Heart left ventricle (tissue), 16 donors: ENCODE data around the gene CSRP3. TPM values are rescaled to one million over a fixed set of nuclear protein-coding genes. Genes with fewer than 3 reads are reported as not detected.

Experiments used
- ATAC-seq, 4 donors: fragments of 200-7000 bp; cut with Tn5 transposase; one replicate each; pipeline ENCODE4 v1.9.1; 2020 to 2022; ENCODE audit warnings: moderate library complexity in 4 of 4, mild to moderate bottlenecking in 3 of 4, moderate number of reproducible peaks in 1 of 4
- DNase-seq, 5 donors: peaks; one replicate each; pipeline ENCODE4 v3.0.0-alpha.2; 2020
- H3K27ac ChIP-seq, 12 donors: fragments of 200-600 bp; sonication (generic) in 4 of 12; one replicate each; pipeline versions ENCODE4 v1.5.0 to v1.8.0; 2016 to 2022; ENCODE audit warnings: mild to moderate bottlenecking in 2 of 12
- H3K27me3 ChIP-seq, 9 donors: fragments of 200-600 bp; sonication (generic) in 2 of 9; one replicate each; pipeline versions ENCODE4 v1.5.1 to v1.8.0; 2016 to 2022; ENCODE audit warnings: mild to moderate bottlenecking in 3 of 9
- H3K36me3 ChIP-seq, 9 donors: fragments of 200-600 bp; sonication (generic) in 2 of 9; one replicate each; pipeline versions ENCODE4 v1.5.0 to v1.8.0; 2018 to 2022; ENCODE audit warnings: mild to moderate bottlenecking in 2 of 9
- H3K4me1 ChIP-seq, 12 donors: fragments of 200-600 bp; sonication (generic) in 4 of 12; one replicate each; pipeline versions ENCODE4 v1.5.0 to v1.8.0; 2016 to 2022; ENCODE audit warnings: mild to moderate bottlenecking in 3 of 12
- H3K4me3 ChIP-seq, 12 donors: fragments of 200-600 bp; sonication (generic) in 4 of 12; one replicate each; pipeline versions ENCODE4 v1.5.0 to v1.8.0; 2017 to 2022; ENCODE audit warnings: mild to moderate bottlenecking in 9 of 12, moderate library complexity in 4 of 12
- H3K9me3 ChIP-seq, 12 donors: fragments of 200-600 bp; sonication (generic) in 4 of 12; one replicate each; pipeline versions ENCODE4 v1.5.0 to v1.8.0; 2016 to 2022; ENCODE audit warnings: mild to moderate bottlenecking in 1 of 12
- POLR2A ChIP-seq, 2 donors: fragments of 450-650 bp; IDR thresholded peaks; one replicate each; pipeline ENCODE4 v1.6.1; 2017; ENCODE audit warnings: antibody characterized with exemption in 2 of 2, mild to moderate bottlenecking in 2 of 2, moderate library complexity in 2 of 2
- WGBS, 4 donors: extraction: QIAGEN DNeasy Blood & Tissue Kit in 2 of 4; methylation state at CpG; one replicate each; pipeline versions ENCODE4 v1.1.5 to v1.1.7; 2013 to 2018; 5-methylcytosine and 5-hydroxymethylcytosine counted together
- intact Hi-C, 10 donors: fragments of 100-400 bp; cut with DNase I; formaldehyde crosslinking; loops; one replicate each; pipeline versions ENCODE4 v1.11.1 to v1.14.2; 2022
- polyA plus RNA-seq, 2 donors: library from polyadenylated mRNA; stranded (reverse); fragments of 200-250 nt; gene quantifications; one replicate each; pipeline ENCODE4 v1.2.3, GENCODE V29; 2013
- total RNA-seq, 9 donors: library from RNA; depleted of rRNA in 2 of 9; stranded (reverse); fragments of >200 nt in 2 of 9; fragmentation: NEBNext Ultra II Directional in 3 of 9; extraction: Animal tissue kit (Norgen Biotek cat#: 25700) in 3 of 9; gene quantifications; one replicate each; pipeline versions ENCODE4 v1.1.0 to v1.2.4, GENCODE V29; 2016 to 2023
- TF ChIP-seq, protein P1 (sequence below), 12 donors: fragments of 200-600 bp; sonication (generic) in 4 of 12; IDR thresholded peaks; one replicate each; pipeline versions ENCODE4 v1.5.0 to v1.8.0; 2018 to 2022; ENCODE audit warnings: antibody characterized with exemption in 12 of 12, mild to moderate bottlenecking in 5 of 12
- donor health status: ischemic (EF 13 %, LVEDD 7.1; RV severe dilation, severe dysfunction).
- donor health status: healthy with polysubstance abuse.
- donor health status: DM: no; HTN: yes; CAD: no.
- donor health status: DM: no; HTN: no; CAD: no.
- donor health status: ischemic (EF 25% LVEDD 6.9; RV normal size, moderate dysfunction).
- donor health status: ischemic (EF 25% LVEDD 5.7; RV mildly dilated, moderate dysfunction).
- donor health status: healthy.
- donor health status: DM: yes; HTN: yes; CAD: no.
- donor health status: ischemic (EF 35%, LVEDD 5.7; RV mildly dilated, moderate dysfunction).
- donor health status: nonischemic (EF 11% LVEDD 7.7; RV severe dilation, severe dysfunction).
- donor health status: DM: yes; HTN: yes; CAD: no.
- donor health status: PGD.
- donor health status: ischemic (EF 29% LVEDD 5.4; RV normal size, mild dysfunction).
- donor health status: nonischemic (EF 23%, LVEDD 6.1; RV moderate dilation, normal function).

Gene CSRP3
- total and polyA plus RNA-seq, 11 donors: 988 to 3,521 (median 2,178) TPM

DNA sequence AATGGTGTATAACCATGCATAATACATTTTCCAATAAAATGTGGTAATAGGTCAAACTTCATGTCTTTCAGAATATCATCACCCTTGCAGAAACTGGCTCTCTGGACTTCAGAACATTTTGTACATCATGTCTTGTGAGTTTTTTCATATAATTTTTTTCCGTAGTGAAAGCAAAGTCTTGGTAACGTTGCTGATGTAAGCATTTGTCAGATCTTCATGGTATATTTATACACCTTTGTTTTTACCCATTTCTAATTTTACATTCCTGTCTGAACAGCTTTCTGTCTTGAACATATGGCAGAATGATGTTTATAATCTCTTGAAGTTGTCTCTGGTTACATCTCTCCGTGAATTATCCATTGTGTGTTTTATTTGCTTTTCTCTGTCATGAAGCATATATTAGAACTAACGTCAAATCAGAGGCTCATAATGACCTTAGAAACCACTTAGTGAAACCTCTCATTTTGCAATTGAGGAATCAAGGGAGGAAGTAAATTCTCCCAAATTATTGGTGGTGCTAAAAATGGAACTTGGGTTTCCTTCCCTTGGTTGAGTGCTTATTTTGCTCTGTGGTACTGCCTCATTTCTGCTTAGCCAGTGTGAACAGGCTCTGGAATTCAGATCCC is 37.4 kb downstream of the CSRP3 start:
- peaks cover 0 to 82% (median 37%) of the 10 kb centered on the region in 9 donors for H3K36me3 ChIP-seq
- ATAC-seq (no peak), DNase-seq (no peak)
- H3K4me3 ChIP-seq: no peak overlapping the region
- no peaks in the 10 kb centered on the region for H3K9me3 ChIP-seq
- TF ChIP-seq POLR2A (IDR thresholded peaks at IDR 0.05): no peak
- TF ChIP-seq, protein P1, sequence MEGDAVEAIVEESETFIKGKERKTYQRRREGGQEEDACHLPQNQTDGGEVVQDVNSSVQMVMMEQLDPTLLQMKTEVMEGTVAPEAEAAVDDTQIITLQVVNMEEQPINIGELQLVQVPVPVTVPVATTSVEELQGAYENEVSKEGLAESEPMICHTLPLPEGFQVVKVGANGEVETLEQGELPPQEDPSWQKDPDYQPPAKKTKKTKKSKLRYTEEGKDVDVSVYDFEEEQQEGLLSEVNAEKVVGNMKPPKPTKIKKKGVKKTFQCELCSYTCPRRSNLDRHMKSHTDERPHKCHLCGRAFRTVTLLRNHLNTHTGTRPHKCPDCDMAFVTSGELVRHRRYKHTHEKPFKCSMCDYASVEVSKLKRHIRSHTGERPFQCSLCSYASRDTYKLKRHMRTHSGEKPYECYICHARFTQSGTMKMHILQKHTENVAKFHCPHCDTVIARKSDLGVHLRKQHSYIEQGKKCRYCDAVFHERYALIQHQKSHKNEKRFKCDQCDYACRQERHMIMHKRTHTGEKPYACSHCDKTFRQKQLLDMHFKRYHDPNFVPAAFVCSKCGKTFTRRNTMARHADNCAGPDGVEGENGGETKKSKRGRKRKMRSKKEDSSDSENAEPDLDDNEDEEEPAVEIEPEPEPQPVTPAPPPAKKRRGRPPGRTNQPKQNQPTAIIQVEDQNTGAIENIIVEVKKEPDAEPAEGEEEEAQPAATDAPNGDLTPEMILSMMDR (IDR thresholded peaks at IDR 0.05): no peak
- intact Hi-C loops: loop anchor here in 7 of 10 donors (5.0 to 10.0 kb wide), 5 partner anchors 80 to 393 kb away; partner anchors contain the start of gene E2F8 (in 1 of the 7)
- WGBS, 4 donors: 90 to 94% (median 92%) methylated on average over 4 of the region's 4 CpGs
- no peak overlapping the region for H3K27ac ChIP-seq
- H3K27me3 ChIP-seq: no peaks in the 10 kb centered on the region
- H3K4me1 ChIP-seq: peaks cover 0 to 20% (median 2%) of the 10 kb centered on the region in 12 donors

DNA sequence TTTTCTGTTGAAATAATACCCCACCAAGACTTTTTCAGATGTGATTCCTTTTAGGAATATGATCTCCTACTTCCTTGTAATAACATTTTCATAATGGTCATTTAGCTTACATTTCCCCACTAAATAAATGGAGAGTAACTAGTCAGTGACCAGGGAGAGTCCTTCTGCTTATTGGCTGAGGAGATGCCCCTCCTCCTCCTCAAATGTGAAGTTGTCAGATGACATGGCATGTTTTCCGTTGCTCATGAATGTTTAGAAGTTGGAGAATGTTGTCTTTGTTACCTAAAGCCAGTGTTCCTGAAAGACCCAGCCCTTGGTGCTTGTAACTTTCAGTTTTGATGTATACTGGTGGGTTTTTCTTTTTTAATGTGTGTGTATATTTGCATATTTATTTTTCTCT is 38.2 kb downstream of the CSRP3 start:
- Histone ChIP-seq H3K27me3 (no peaks in the 10 kb centered on the region), H3K4me1 (peaks cover 0 to 13% (median under 1%) of the 10 kb centered on the region in 12 donors), H3K4me3 (no peak overlapping the region), H3K27ac (no peak overlapping the region), H3K36me3 (peaks cover 0 to 82% (median 36%) of the 10 kb centered on the region in 9 donors), H3K9me3 (no peaks in the 10 kb centered on the region)
- ATAC-seq (no peak), DNase-seq (no peak)
- TF ChIP-seq, protein P1 (IDR thresholded peaks at IDR 0.05): no peak
- no peak for TF ChIP-seq POLR2A (IDR thresholded peaks at IDR 0.05)
- intact Hi-C loops: loop anchor here in 7 of 10 donors (5.0 to 10.0 kb wide), 5 partner anchors 81 to 394 kb away; partner anchors contain the start of gene E2F8 (in 1 of the 7)
- 48 to 76% (median 57%) methylated on average over 1 of the region's 1 CpG for WGBS, 4 donors

DNA sequence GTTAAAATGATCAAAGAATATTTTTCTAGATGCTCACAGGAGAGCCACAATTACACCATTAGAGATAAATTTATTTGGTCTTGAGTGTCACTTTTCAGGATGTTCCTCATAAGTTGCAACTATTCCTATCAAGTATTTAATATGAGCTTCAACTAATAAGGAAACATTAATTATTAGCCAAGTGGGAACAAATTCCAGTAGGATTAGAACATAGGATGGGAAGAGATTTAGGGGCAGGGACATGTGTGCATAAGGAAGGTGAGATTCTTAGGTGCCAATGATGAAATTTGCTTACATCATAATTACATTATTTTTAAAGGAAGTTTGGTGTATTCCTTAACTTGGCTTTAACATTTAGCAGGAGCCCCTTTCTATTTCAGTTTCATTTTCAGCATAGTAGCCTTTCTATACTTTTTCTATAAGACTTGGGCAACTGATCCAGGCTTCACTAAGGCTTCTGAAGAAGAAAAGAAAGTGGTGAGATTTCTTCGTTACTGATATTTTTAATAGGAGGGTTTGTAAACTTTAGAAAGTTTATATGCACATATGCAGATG is 38.8 kb downstream of the CSRP3 start:
- Histone ChIP-seq H3K36me3 (peaks cover 0 to 82% (median 35%) of the 10 kb centered on the region in 9 donors), H3K27ac (no peak overlapping the region), H3K4me1 (peaks cover 0 to 9% (median 0%) of the 10 kb centered on the region in 12 donors), H3K4me3 (no peak overlapping the region), H3K9me3 (no peaks in the 10 kb centered on the region), H3K27me3 (no peaks in the 10 kb centered on the region)
- intact Hi-C loops: loop anchor here in 7 of 10 donors (5.0 to 10.0 kb wide), 5 partner anchors 82 to 394 kb away; partner anchors contain the start of gene E2F8 (in 1 of the 7)
- ATAC-seq (no peak), DNase-seq (no peak)
- TF ChIP-seq POLR2A (IDR thresholded peaks at IDR 0.05): no peak
- TF ChIP-seq, protein P1 (IDR thresholded peaks at IDR 0.05): no peak
- 97 to 98% (median 98%) methylated on average over 1 of the region's 1 CpG for WGBS, 4 donors

DNA sequence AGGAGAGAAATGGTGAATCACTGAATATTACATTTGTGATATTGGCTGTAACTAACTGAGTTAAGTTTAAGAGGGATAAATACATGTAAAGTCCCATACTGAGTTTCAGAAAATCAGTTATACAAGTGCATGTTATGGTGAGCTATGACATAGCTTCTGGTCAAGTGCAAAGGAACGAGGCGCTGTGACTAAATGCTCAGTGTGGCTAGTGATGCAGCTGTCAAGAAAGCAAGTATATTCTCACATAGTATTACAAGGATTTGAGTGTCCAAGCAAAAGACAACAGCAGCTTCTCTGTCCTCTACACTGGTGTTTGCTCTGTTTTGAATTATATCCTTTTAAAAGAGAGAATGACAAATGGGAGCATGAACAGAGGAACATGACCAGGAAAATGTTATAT is 40.1 kb downstream of the CSRP3 start:
- no peak overlapping the region for H3K4me3 ChIP-seq
- 81 to 96% (median 86%) methylated on average over 2 of the region's 2 CpGs for WGBS, 4 donors
- no peaks in the 10 kb centered on the region for H3K9me3 ChIP-seq
- ATAC-seq: no peak
- H3K27me3 ChIP-seq: no peaks in the 10 kb centered on the region
- no peak for DNase-seq
- no peak for TF ChIP-seq POLR2A (IDR thresholded peaks at IDR 0.05)
- TF ChIP-seq, protein P1 (IDR thresholded peaks at IDR 0.05): no peak
- H3K36me3 ChIP-seq: peaks cover 0 to 79% (median 46%) of the 10 kb centered on the region in 9 donors
- no peak overlapping the region for H3K27ac ChIP-seq
- H3K4me1 ChIP-seq: no peaks in the 10 kb centered on the region
- intact Hi-C loops: loop anchor here in 7 of 10 donors (2.0 to 10.0 kb wide), 6 partner anchors 83 to 396 kb away; partner anchors contain the start of gene E2F8 (in 1 of the 7)
